A549 (cell line): Measurements from ENCODE around the gene MAP1LC3B2.

Source experiments
- CHD2 ChIP-seq: fragments of 150-350 bp; IDR thresholded peaks from 2 replicates; pipeline ENCODE4 v1.6.1; 2014; ENCODE audit warnings: low read length; ENCODE audit not compliant: partially characterized antibody
- E2F6 ChIP-seq: IDR thresholded peaks from 2 replicates; pipeline ENCODE4 v1.6.1; 2012; ENCODE audit warnings: low read depth, borderline replicate concordance
- HDAC2 ChIP-seq: fragments of 200-600 bp; sonication (generic); IDR thresholded peaks from 2 replicates; pipeline ENCODE4 v1.6.1; 2016
- JUN ChIP-seq, 2 experiments: fragments of >200 bp; sonication (Bioruptor Twin); formaldehyde crosslinking; IDR thresholded peaks; 2 replicates in 1 of 2; 3 replicates in 1 of 2; pipeline ENCODE4 v1.6.1; 2016 to 2017
- KDM5A ChIP-seq: fragments of 200-600 bp; sonication (generic); IDR thresholded peaks from 2 replicates; pipeline ENCODE4 v1.6.1; 2016; ENCODE audit warnings: antibody characterized with exemption, mild to moderate bottlenecking
- NFE2L2 ChIP-seq: fragments of 150-350 bp; conservative IDR thresholded peaks from 2 replicates; pipeline ENCODE4 v1.6.1; 2014; ENCODE audit warnings: low read length
- POLR2A ChIP-seq: IDR thresholded peaks from 2 replicates; pipeline ENCODE4 v1.6.1; 2012; ENCODE audit warnings: mild to moderate bottlenecking, low read length
- RCOR1 ChIP-seq: fragments of 150-350 bp; IDR thresholded peaks from 2 replicates; pipeline ENCODE4 v1.6.1; 2014; ENCODE audit warnings: antibody characterized with exemption, low read length, low read depth
- REST ChIP-seq: fragments of 200-600 bp; sonication (generic); IDR thresholded peaks from 2 replicates; pipeline ENCODE4 v1.6.1; 2016; ENCODE audit warnings: antibody characterized with exemption, mild to moderate bottlenecking, moderate library complexity
- TP53 ChIP-seq: fragments of 250-450 bp; sonication (Bioruptor Pico); IDR thresholded peaks from 2 replicates; pipeline ENCODE4 v1.5.0; 2021; ENCODE audit warnings: mild to moderate bottlenecking, moderate library complexity
- TF ChIP-seq, protein P1 (sequence below): fragments of >200 bp; sonication (Bioruptor Twin); formaldehyde crosslinking; IDR thresholded peaks from 3 replicates; pipeline ENCODE4 v1.5.1; 2016
- TF ChIP-seq, protein P2 (sequence below): fragments of 250-450 bp; sonication (Bioruptor Pico); IDR thresholded peaks from 2 replicates; pipeline ENCODE4 v1.5.0; 2021; ENCODE audit warnings: mild to moderate bottlenecking, moderate library complexity, borderline replicate concordance

DNA sequence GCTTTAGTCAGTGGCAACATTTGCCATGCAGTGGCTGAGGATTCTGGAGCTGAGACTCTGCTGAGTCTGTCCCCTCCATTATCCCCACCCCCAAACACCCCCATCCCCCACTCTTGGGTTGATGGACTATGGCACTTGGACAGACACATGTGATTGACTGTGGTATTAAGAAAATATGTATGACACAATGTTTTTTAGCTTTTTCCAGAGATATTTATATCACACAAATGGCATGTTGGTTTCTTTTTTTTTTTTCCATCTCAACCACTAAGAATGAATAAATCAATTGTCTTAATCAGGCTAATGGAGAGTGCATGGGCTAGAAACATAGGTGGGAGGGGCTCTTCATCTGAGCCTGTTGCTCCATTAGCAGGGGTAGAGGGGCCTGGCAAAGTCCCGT lies 30.7 kb upstream of the MAP1LC3B2 start:
- TF ChIP-seq, protein P1, sequence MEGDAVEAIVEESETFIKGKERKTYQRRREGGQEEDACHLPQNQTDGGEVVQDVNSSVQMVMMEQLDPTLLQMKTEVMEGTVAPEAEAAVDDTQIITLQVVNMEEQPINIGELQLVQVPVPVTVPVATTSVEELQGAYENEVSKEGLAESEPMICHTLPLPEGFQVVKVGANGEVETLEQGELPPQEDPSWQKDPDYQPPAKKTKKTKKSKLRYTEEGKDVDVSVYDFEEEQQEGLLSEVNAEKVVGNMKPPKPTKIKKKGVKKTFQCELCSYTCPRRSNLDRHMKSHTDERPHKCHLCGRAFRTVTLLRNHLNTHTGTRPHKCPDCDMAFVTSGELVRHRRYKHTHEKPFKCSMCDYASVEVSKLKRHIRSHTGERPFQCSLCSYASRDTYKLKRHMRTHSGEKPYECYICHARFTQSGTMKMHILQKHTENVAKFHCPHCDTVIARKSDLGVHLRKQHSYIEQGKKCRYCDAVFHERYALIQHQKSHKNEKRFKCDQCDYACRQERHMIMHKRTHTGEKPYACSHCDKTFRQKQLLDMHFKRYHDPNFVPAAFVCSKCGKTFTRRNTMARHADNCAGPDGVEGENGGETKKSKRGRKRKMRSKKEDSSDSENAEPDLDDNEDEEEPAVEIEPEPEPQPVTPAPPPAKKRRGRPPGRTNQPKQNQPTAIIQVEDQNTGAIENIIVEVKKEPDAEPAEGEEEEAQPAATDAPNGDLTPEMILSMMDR, result no peak
- no peak for TF ChIP-seq REST
- TF ChIP-seq, protein P2, sequence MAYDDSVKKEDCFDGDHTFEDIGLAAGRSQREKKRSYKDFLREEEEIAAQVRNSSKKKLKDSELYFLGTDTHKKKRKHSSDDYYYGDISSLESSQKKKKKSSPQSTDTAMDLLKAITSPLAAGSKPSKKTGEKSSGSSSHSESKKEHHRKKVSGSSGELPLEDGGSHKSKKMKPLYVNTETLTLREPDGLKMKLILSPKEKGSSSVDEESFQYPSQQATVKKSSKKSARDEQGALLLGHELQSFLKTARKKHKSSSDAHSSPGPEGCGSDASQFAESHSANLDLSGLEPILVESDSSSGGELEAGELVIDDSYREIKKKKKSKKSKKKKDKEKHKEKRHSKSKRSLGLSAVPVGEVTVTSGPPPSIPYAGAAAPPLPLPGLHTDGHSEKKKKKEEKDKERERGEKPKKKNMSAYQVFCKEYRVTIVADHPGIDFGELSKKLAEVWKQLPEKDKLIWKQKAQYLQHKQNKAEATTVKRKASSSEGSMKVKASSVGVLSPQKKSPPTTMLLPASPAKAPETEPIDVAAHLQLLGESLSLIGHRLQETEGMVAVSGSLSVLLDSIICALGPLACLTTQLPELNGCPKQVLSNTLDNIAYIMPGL (CRISPR knock-in tag), result no peak
- TF ChIP-seq JUN (IDR thresholded peaks at IDR 0.05), result no peak
- TF ChIP-seq POLR2A, result no peak
- TF ChIP-seq RCOR1, result no peak
- TF ChIP-seq CHD2, result no peak
- TF ChIP-seq NFE2L2, result no peak
- TF ChIP-seq TP53 (CRISPR knock-in tag), result no peak
- TF ChIP-seq HDAC2, result no peak
- no peak for TF ChIP-seq E2F6
- no peak for TF ChIP-seq KDM5A
